ENCODE measurements around the gene GPD1.

GPD1 gene

GRCh38 chr12:50059440-50060119 is 44.2 kb upstream of the GPD1 start:
- no peak for TF ChIP-seq CTCF (IDR thresholded peaks at IDR 0.05; ENCODE audit: low read length, missing control alignments)
- no peak overlapping the region for H3K4me3 ChIP-seq (replicated peaks; ENCODE audit: low read depth, low read length)
- DNase-seq (ENCODE audit: low read depth), result no peak

- DNase-seq (ENCODE audit: low read depth), result no peak
- TF ChIP-seq CTCF (IDR thresholded peaks at IDR 0.05; ENCODE audit: low read length, missing control alignments), result no peak
- H3K4me3 ChIP-seq (replicated peaks; ENCODE audit: low read depth, low read length), result no peak overlapping the region
Observed at GRCh38 chr12:50060120-50060468, 43.7 kb upstream of the GPD1 start.

- H3K4me3 ChIP-seq (replicated peaks; ENCODE audit: low read depth, low read length), result no peak overlapping the region
- TF ChIP-seq CTCF (IDR thresholded peaks at IDR 0.05; ENCODE audit: low read length, missing control alignments), result no peak
- peak; percentile 47 for DNase-seq (ENCODE audit: low read depth)
Observed at GRCh38 chr12:50061171-50061570, 42.6 kb upstream of the GPD1 start.

- no peak for TF ChIP-seq CTCF (IDR thresholded peaks at IDR 0.05; ENCODE audit: low read length, missing control alignments)
- DNase-seq (ENCODE audit: low read depth), result no peak
- H3K4me3 ChIP-seq (replicated peaks; ENCODE audit: low read depth, low read length), result no peak overlapping the region
Observed at GRCh38 chr12:50061946-50062686, 41.7 kb upstream of the GPD1 start.

- DNase-seq (ENCODE audit: low read depth), result no peak
- no peak for TF ChIP-seq CTCF (IDR thresholded peaks at IDR 0.05; ENCODE audit: low read length, missing control alignments)
- no peak overlapping the region for H3K4me3 ChIP-seq (replicated peaks; ENCODE audit: low read depth, low read length)
Observed at GRCh38 chr12:50062728-50063460, 40.9 kb upstream of the GPD1 start.

- H3K4me3 ChIP-seq (replicated peaks; ENCODE audit: low read depth, low read length), result no peak overlapping the region
- no peak for DNase-seq (ENCODE audit: low read depth)
- TF ChIP-seq CTCF (IDR thresholded peaks at IDR 0.05; ENCODE audit: low read length, missing control alignments), result no peak
Observed at GRCh38 chr12:50065726-50066310, 38.0 kb upstream of the GPD1 start.
